Left lung (tissue), 14 donors: ENCODE measurements around the gene ASIC1. TPM values are rescaled to one million over a fixed set of nuclear protein-coding genes. Genes with fewer than 3 reads are reported as not detected.

Source experiments
- ATAC-seq: fragments of 200-7000 bp; cut with Tn5 transposase; one replicate; pipeline ENCODE4 v1.9.1; 2020; ENCODE audit warnings: moderate library complexity
- DNase-seq, 4 donors: peaks; one replicate each; pipeline ENCODE4 v3.0.0-alpha.2; 2013 to 2020
- H3K27ac ChIP-seq, 2 donors: fragments of 200-600 bp; sonication (generic) in 1 of 2; one replicate each; pipeline versions ENCODE4 v1.5.0 to v1.8.0; 2020 to 2021
- H3K27me3 ChIP-seq, 2 donors: fragments of 200-600 bp; sonication (generic) in 1 of 2; one replicate each; pipeline versions ENCODE4 v1.5.0 to v1.8.0; 2020 to 2021
- H3K36me3 ChIP-seq, 2 donors: fragments of 200-600 bp; sonication (generic) in 1 of 2; one replicate each; pipeline versions ENCODE4 v1.5.0 to v1.8.0; 2020 to 2021
- H3K4me1 ChIP-seq, 2 donors: fragments of 200-600 bp; one replicate each; pipeline ENCODE4 v1.8.0; 2021
- H3K4me3 ChIP-seq, 2 donors: fragments of 200-600 bp; sonication (generic) in 1 of 2; one replicate each; pipeline versions ENCODE4 v1.5.0 to v1.8.0; 2020 to 2021; ENCODE audit warnings: mild to moderate bottlenecking in 1 of 2
- H3K9me3 ChIP-seq, 2 donors: fragments of 200-600 bp; sonication (generic) in 1 of 2; one replicate each; pipeline versions ENCODE4 v1.5.0 to v1.8.0; 2020 to 2021
- intact Hi-C, 2 donors: fragments of 100-400 bp; cut with DNase I; formaldehyde crosslinking; loops; one replicate each; pipeline versions ENCODE4 v1.11.2 to v1.14.2; 2022
- long read RNA-seq, 12 donors: library from polyadenylated mRNA in 2 of 12; unstranded in 2 of 12; transcript quantifications; one replicate each; pipeline ENCODE4 v2.0.0 and lab custom pipeline, GENCODE V29; 2019 to 2026
- polyA plus RNA-seq, 6 donors: library from polyadenylated mRNA; unstranded; fragments of 120-200 nt; gene quantifications; one replicate each; pipeline ENCODE4 v1.2.1, GENCODE V29; 2013; ENCODE audit not compliant: insufficient read length in 6 of 6
- total RNA-seq, 2 donors: library from RNA; stranded (reverse); fragmentation: NEBNext Ultra II Directional; extraction: Animal tissue kit (Norgen Biotek cat#: 25700); gene quantifications; one replicate each; pipeline ENCODE4 v1.2.1, GENCODE V29; 2021
- TF ChIP-seq, protein P1 (sequence below), 2 donors: fragments of 200-600 bp; sonication (generic) in 1 of 2; IDR thresholded peaks; one replicate each; pipeline versions ENCODE4 v1.5.0 to v1.8.0; 2021; ENCODE audit warnings: antibody characterized with exemption in 2 of 2
- donor health status: DM: no; HTN: yes; CAD: no.
- donor health status: DM: no; HTN: no; CAD: no.

Gene ASIC1
- total RNA-seq (1 to 10 TPM; 2.1 to 2.9 TPM), polyA plus RNA-seq (10 to 100 TPM in 3 of 6 donors, 1 to 10 TPM in 3; 8.0 to 15.4 (median 9.9) TPM)
- long read RNA-seq, donor 1: 0 reads
- long read RNA-seq, donor 2, partial matches to known transcripts: 0 of 2 reads
- long read RNA-seq, donor 2, other reads (novel, unspliced or antisense): 0 of 2 reads
- long read RNA-seq, donor 3, partial matches to known transcripts: 0 of 2 reads
- long read RNA-seq, donor 3, other reads (novel, unspliced or antisense): 0 of 2 reads
- long read RNA-seq, donor 4: 0 reads
- long read RNA-seq, donor 5: 0 reads
- long read RNA-seq, donor 6: 0 reads
- long read RNA-seq, donor 7: 0 reads
- long read RNA-seq, donor 8, partial matches to known transcripts: 0 of 1 reads
- long read RNA-seq, donor 8, other reads (novel, unspliced or antisense): 0 of 1 reads
- long read RNA-seq, donor 9: 0 reads
- long read RNA-seq, donor 10: 0 reads
- long read RNA-seq, donor 11, transcript ASIC1-202 (12 exons, 3,778 nt): major isoform, 10 of 35 reads
- long read RNA-seq, donor 11, partial matches to known transcripts: 25 of 35 reads
- long read RNA-seq, donor 11, other reads (novel, unspliced or antisense): 0 of 35 reads
- long read RNA-seq, donor 12, partial matches to known transcripts: 0 of 1 reads
- long read RNA-seq, donor 12, other reads (novel, unspliced or antisense): 0 of 1 reads

GRCh38 chr12:50057000-50057841 is at the start of gene ASIC1:
TSS of gene ASIC1 (plus strand) at chr12:50057596. CDS start at chr12:50058767, 1,171 bp downstream.
- ATAC-seq: peak; percentile 76

DNA sequence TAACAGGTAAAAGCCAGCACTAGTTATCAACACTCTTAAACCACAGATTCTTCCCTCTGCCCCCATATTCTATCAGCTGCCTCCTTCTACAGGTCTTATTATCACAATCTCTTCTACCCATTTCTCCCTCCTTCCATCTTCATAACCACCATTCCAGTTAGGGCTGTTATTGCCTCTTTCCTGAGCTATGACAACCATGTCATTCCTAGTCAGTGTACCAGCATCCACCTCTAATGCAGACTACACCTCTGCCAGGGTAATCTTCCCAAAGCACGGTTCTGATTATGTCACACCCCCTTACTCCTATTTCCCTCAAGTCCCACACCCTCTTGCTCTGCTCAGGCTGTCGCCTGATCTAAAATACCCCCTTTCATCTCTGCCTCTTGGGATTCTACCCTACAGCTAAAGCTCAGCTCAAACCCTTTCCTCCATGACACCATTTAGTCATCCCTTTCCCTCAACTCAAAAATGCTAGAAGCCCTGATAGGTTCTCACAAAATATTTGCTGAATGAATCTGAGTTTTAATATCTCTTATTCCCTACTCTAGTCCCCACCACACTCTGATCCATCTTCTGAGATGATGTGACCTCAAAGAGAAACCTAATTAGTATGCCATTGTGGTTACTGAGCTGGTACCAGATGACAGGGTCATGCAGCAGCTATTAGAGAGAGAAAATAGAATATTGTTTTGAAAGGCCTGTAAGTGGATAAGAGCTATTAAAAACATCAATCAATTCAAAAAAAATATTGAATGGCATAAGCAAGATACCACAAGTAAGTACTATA is 43.8 kb upstream of the ASIC1 start:
- H3K9me3 ChIP-seq: no peaks in the 10 kb centered on the region
- intact Hi-C loops: no loop called here
- TF ChIP-seq, protein P1, sequence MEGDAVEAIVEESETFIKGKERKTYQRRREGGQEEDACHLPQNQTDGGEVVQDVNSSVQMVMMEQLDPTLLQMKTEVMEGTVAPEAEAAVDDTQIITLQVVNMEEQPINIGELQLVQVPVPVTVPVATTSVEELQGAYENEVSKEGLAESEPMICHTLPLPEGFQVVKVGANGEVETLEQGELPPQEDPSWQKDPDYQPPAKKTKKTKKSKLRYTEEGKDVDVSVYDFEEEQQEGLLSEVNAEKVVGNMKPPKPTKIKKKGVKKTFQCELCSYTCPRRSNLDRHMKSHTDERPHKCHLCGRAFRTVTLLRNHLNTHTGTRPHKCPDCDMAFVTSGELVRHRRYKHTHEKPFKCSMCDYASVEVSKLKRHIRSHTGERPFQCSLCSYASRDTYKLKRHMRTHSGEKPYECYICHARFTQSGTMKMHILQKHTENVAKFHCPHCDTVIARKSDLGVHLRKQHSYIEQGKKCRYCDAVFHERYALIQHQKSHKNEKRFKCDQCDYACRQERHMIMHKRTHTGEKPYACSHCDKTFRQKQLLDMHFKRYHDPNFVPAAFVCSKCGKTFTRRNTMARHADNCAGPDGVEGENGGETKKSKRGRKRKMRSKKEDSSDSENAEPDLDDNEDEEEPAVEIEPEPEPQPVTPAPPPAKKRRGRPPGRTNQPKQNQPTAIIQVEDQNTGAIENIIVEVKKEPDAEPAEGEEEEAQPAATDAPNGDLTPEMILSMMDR (IDR thresholded peaks at IDR 0.05): no peak
- H3K27me3 ChIP-seq: no peaks in the 10 kb centered on the region
- peaks cover 0 to 20% of the 10 kb centered on the region in 2 donors for H3K4me1 ChIP-seq
- H3K27ac ChIP-seq: no peak overlapping the region
- no peak for DNase-seq
- no peak overlapping the region for H3K4me3 ChIP-seq
- no peak for ATAC-seq
- H3K36me3 ChIP-seq: peaks cover 0 to 6% of the 10 kb centered on the region in 2 donors

More at GRCh38 chr12:50057000-50057841, at the start of gene ASIC1:
- Histone ChIP-seq H3K36me3 (no peaks in the 10 kb centered on the region), H3K4me3 (peak within 1 kb of the TSS; percentile 49 to 50), H3K4me1 (peaks cover 12 to 27% of the 10 kb centered on the region in 2 donors), H3K27me3 (peaks cover 6 to 46% of the 10 kb centered on the region in 2 donors), H3K27ac (no peak within 1 kb of the TSS), H3K9me3 (no peaks in the 10 kb centered on the region)
- intact Hi-C loops: no loop called here
- TF ChIP-seq, protein P1 (IDR thresholded peaks at IDR 0.05): no peak
- DNase-seq: peak; percentile 60 to 87 (median 76)

DNA sequence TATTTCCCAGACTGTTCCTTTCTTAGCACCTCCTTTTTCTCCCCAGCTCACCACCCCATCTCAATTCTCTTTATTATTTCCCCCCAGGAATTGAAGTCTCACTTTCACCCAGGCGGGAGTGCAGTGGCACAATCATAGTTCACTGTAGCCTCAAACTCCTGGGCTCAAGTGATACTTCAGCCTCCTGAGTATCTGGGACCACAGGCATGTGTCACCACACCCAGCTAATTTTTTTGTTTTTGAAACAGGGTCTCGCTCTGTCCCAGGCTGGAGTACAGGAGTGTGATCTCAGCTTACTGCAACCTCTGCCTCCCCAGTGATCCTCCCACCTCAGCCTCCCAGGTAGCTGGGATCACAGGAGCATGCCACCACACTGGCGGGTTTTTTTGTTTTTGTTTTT is 43.1 kb upstream of the ASIC1 start:
- H3K4me1 ChIP-seq: peaks cover 0 to 20% of the 10 kb centered on the region in 2 donors
- no peak overlapping the region for H3K27ac ChIP-seq
- H3K4me3 ChIP-seq: no peak overlapping the region
- TF ChIP-seq, protein P1 (IDR thresholded peaks at IDR 0.05): no peak
- ATAC-seq: peak; percentile 53
- no peaks in the 10 kb centered on the region for H3K27me3 ChIP-seq
- no peak for DNase-seq
- H3K9me3 ChIP-seq: no peaks in the 10 kb centered on the region
- intact Hi-C loops: no loop called here
- peaks cover 0 to 6% of the 10 kb centered on the region in 2 donors for H3K36me3 ChIP-seq

DNA sequence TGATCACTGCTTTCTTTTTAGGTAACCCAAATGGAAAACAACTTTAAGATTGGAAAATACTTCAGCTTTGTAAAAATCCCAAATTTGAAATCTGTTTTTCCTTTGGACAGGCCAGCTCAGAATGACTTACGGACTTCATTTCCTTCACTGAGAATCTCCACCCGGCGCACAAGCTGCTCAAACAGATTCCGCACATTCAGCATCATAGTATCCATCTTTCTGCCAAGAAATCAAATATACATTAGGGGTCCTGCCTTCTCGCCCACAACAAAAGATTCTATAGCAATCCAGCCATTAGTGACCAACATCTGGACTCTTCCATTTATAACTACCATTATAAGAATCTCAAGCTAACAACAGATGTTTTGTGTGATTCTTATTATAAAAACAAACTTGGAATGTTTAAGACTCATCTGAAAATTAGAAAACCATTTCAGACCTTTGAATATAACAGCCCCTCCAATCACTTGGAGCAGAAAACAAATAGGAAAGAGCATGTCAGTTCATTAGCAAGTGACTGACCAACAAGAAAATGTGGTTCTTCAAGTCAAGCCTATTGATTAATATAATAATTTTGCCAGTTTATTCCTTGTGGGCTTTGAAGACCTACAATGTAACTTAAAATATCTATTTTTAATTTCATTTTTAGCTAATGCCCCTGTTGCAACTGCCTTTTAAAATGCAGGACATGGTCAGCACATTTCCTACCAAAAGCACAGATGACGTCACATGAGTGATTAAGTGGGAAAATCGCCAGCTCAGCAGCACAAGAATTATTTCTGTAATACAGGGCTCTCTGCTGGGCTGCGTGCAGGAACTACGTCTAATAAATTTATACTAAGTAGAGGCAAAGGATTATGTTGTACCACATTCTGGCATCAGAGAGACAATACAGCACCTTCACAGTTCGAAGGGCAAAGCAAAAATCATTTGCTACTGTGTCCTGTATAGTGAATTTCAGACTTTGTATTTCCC is 40.6 kb upstream of the ASIC1 start:
- H3K9me3 ChIP-seq: no peaks in the 10 kb centered on the region
- TF ChIP-seq, protein P1 (IDR thresholded peaks at IDR 0.05): no peak
- peaks cover 0 to 6% of the 10 kb centered on the region in 2 donors for H3K36me3 ChIP-seq
- ATAC-seq: peak; percentile 81
- peak overlapping the region; percentile 78 to 81 for H3K27ac ChIP-seq
- intact Hi-C loops: no loop called here
- DNase-seq: peak in 3 of 4 donors; percentile 78 to 93 (median 85)
- H3K4me1 ChIP-seq: peaks cover 0 to 20% of the 10 kb centered on the region in 2 donors
- no peak overlapping the region for H3K4me3 ChIP-seq
- no peaks in the 10 kb centered on the region for H3K27me3 ChIP-seq
